GM10266 (cell line): ENCODE measurements around the gene PTPRG.

Experiments used
- DNase-seq: peaks from one replicate; pipeline ENCODE4 v3.0.0; 2012; ENCODE audit errors: extremely low spot score
- TF ChIP-seq, protein P1 (sequence below): IDR thresholded peaks from 2 replicates; pipeline ENCODE4 v1.5.1; 2012; ENCODE audit warnings: mild to moderate bottlenecking, low read depth; ENCODE audit not compliant: control insufficient read depth, insufficient read depth; ENCODE audit errors: missing control alignments

PTPRG gene

DNA sequence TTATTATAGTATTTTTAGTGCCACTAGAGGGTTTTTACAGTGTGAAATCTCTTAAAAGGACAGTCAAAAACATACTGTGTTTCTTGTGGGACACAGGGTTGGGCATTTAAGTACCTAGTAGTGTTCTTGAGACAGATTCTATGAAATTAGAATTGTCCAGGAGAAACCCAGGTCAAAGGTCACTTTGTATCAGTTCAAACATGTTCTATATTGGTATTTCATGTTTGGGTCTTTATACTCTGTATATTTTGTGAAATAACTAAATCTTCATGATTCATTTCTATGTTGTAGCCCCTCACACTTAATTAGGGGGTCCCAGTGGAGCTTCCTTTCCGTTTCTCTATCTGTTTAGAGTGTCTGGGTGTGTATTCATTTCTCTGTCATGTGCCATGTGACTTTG is 171.6 kb downstream of the PTPRG start:
- TF ChIP-seq, protein P1, sequence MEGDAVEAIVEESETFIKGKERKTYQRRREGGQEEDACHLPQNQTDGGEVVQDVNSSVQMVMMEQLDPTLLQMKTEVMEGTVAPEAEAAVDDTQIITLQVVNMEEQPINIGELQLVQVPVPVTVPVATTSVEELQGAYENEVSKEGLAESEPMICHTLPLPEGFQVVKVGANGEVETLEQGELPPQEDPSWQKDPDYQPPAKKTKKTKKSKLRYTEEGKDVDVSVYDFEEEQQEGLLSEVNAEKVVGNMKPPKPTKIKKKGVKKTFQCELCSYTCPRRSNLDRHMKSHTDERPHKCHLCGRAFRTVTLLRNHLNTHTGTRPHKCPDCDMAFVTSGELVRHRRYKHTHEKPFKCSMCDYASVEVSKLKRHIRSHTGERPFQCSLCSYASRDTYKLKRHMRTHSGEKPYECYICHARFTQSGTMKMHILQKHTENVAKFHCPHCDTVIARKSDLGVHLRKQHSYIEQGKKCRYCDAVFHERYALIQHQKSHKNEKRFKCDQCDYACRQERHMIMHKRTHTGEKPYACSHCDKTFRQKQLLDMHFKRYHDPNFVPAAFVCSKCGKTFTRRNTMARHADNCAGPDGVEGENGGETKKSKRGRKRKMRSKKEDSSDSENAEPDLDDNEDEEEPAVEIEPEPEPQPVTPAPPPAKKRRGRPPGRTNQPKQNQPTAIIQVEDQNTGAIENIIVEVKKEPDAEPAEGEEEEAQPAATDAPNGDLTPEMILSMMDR = no peak
- no peak for DNase-seq

DNA sequence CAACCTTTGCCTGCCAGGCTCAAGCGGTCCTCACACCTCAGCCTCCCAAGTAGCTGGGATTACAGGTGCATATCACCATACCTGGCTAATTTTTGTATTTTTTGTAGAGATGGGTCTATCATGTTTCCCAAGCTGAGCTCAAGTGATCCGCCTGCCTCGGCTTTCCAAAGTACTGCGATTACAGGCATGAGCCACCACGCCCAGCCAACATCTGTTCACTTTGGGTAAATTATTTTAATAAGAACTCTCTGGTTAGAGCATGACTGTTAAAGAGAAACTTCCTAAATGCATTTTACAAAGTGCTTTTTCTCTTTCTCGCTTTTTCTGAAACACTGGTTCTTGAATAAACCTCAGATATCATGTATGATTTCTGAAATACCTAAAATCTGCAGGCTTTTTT is 172.5 kb downstream of the PTPRG start:
- TF ChIP-seq, protein P1 = no peak
- DNase-seq = no peak

DNA sequence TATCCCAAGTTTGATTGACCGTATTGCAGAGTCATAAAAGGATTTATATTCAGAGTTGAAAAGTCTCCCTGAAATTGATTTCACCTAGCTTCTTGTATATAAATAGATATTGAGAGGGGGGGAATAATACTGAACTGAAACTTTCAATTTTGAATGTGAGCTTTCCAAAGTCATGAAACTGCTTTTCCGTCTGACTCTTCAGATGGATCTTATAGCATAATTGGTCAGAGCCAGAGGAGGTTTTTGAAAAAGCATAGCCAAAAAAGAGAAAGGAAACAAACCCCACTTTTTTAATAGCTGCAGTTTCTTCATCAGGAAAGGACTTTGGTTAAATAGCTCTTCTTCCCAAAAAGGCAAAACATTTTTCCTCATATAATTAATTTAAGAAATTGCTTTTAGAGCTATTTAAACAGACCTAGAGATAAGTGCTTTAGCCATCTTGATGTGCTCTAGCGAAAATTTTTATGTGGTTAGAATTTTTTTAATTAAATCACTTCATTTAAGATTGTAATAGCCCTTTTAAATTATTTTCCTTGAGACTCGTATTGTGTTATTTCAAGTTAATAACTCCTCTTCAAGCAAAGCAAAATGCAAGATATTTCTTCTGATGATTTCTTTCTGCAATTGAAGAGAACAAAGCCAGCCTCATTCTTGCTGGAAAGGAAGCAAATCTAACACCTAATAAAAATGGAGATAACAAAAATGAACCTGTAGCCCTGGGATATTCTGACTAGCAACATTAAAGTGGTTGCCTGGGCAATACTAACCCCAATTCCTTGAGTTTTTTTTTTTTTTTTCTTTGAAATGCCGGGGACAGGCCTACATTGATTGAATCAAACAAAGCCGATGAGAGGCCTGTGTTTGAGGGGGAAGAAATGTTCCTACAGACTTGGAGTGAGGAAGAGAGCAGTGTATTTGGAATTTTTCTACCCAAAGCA is 173.6 kb downstream of the PTPRG start:
- TF ChIP-seq, protein P1 = no peak

DNA sequence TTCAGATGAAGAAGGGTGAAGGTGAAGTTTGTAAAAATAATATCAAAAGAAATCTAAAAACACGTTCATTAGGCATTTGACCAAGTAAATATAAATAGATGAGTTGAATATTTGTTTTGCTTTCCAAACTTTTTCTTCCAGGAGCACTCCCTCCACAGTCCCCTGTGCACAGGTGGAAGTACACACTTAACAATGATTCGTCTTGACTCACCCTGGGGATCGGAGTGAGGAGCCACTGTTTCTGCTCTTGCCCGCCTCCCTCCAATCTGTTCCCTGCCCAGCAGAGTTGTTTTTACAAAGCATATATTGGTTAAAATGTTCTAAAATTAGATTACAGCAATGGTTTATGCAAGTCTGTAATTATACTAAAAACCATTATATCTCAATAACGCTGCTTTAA is 175.1 kb downstream of the PTPRG start:
- DNase-seq = no peak
- TF ChIP-seq, protein P1 = no peak

More for the DNA sequence above, 173.6 kb downstream of the PTPRG start:
- no peak for DNase-seq

DNA sequence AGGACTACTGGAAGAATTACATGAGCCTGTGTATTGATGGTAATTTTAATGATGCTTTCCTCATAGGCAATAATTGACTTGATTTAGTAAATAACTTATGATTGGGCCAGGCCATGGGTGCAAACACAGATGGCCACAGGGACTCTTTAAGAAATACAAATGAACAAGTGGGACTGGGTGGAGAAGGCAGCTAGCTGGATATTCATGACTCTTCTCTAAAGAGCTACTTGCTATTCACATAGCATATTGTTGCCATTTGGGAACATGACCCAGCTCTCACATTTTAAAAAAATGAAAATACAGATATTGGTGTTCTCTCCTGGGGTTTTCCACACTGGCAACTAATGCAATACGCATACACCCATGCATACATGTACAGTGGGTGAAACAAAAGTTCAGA is 178.3 kb downstream of the PTPRG start:
- no peak for DNase-seq
- TF ChIP-seq, protein P1 = no peak

DNA sequence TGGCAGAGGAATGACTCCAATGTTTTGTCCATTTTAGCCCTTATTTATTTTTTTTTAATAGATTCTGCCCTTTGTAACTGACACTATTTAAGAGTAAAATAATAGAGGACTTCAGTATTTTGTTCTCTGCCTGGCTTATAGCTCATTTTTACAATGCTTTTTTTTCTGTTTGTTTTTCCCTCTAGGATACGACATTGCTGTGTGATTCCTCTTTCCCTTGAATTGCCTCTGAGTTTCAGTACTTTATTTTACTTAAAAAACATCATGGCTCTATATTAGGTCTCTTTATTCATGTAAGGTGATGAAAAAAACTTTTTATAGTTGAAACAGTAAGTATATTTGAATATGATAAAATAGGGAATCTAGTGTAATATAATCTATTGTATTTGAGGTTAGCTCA is 179.1 kb downstream of the PTPRG start:
- DNase-seq = no peak
- TF ChIP-seq, protein P1 = no peak

DNA sequence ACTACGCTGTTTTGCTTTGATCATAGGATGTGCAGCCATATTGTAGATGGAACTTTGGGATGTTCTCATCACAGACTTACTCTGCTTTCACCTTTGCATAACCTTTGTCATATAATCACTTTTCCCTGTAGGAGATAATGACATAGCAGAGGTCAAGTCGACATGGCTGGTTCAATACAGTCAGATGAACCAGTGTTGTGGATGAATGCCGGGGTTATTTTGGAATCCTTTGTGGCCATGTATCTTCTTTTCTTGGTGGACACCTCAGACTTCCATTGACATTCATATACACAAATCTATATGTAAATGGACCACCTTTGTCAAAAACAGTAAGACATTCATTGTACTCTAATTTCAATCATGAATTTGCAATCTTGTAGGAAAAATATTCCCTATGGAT is 180.2 kb downstream of the PTPRG start:
- no peak for DNase-seq
- TF ChIP-seq, protein P1 = no peak
